Right renal cortex interstitium (tissue), 3 donors: Measurements from ENCODE around the gene CDCA7. TPM values are rescaled to one million over a fixed set of nuclear protein-coding genes. Genes with fewer than 3 reads are reported as not detected.
A peak's percentile ranks its signal among the peaks of the same experiment; 100 is the strongest.
"Not testable (repeated sequence)": the region's sequence is repeated elsewhere in the genome, so short reads cannot be mapped to it uniquely, and the experiment has no call there.

Source experiments
- DNase-seq, 3 donors: peaks; one replicate each; pipeline ENCODE4 v3.0.0-alpha.2; 2013; ENCODE audit warnings: low read depth in 3 of 3, low spot score in 2 of 3
- polyA plus RNA-seq, 3 donors: library from polyadenylated mRNA; unstranded; fragments of 120-200 nt; gene quantifications; one replicate each; pipeline ENCODE4 v1.2.1, GENCODE V29; 2013; ENCODE audit not compliant: insufficient read length in 3 of 3

Gene CDCA7
- polyA plus RNA-seq, 3 donors = 34.9 to 38.4 (median 36.2) TPM

GRCh38 chr2:173401716-173402326 is 47.1 kb downstream of the CDCA7 start:
- DNase-seq = no peak

- DNase-seq = peak; percentile 70 to 82 (median 74)
Observed at GRCh38 chr2:173402405-173402974, 47.8 kb downstream of the CDCA7 start.

GRCh38 chr2:173404841-173405750 is 50.4 kb downstream of the CDCA7 start:
- no peak for DNase-seq

DNA sequence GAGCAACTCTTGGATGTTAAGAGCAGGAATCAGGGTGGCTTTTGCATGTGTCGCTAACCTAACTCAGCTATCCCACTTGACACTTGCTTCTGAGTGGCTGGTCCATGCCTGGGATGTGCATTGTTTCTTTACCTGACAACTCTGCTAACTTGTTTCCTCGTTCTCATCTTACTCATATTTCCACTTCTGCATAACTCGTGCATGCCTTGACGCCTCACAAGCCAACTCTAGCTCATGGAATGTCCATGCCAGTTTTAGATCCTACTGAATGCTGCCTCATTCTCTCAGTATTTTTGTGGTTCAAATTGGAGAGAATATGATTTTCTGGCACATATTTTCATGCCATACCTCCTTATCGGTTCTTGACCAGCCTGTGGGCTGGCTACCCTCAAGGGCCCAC is 52.5 kb downstream of the CDCA7 start:
- DNase-seq = no peak

DNA sequence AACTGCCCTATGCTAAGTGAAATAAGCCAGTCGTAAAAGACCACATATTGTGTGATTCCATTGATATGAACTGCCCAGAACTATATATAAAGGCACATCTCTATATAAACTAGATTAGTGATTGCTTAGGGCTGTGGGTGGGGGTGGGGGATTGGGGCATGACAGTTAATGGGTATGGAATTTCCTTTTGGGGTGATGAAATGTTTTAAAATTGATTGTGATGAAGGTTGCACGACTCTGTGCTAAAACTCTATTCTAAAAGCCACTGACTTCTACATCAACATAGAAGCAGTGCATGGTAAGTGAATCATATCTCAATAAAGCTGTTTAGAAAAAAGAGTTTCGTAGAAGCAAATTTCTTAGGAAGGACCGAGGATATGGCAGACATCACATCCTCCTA is 53.0 kb downstream of the CDCA7 start:
- no peak for DNase-seq

- no peak for DNase-seq
Observed at GRCh38 chr2:173410579-173410978, 55.9 kb downstream of the CDCA7 start.

DNA sequence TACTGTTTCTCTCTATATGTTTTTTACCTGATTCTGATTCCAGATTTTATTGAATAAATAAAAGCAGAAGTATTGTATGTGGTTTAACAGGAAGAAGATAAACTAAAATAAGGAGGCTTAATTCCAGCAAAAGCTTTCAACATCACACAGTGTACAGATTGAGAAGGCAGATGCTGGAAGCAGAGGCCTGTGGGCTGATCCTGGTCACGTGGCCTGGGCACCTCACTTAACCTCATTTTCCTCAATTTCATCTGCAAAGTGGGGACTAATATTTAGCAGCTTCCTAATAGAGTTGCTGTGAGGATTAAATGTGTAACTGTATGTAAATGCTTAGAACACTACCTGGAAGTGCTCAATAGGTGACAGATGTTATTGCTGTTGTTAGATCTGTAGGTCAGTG is 58.0 kb downstream of the CDCA7 start:
- no peak for DNase-seq

DNA sequence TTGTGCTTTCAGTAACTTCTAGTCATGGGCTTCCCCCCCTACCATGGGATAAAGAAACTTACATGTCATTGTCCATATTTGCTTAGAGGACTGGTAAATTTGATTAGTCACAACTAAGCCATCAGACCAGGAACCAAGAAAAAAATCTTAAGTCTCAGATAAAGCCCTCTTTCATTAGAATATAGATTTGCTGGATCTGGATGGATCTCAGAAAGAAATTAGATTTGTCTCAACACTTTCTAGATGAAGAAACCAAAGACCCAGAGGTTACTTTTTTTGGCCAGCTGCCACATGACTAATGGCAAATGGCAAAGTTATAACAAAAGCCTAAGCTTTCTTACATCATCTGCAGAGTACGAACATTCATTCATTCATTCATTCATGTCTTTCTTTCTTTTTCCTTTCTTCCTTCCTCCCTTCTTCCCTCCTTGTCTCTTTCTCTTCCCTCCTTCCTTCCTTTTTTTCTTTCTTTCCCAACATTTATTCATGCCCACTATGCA is 60.2 kb downstream of the CDCA7 start:
- DNase-seq = no peak

DNA sequence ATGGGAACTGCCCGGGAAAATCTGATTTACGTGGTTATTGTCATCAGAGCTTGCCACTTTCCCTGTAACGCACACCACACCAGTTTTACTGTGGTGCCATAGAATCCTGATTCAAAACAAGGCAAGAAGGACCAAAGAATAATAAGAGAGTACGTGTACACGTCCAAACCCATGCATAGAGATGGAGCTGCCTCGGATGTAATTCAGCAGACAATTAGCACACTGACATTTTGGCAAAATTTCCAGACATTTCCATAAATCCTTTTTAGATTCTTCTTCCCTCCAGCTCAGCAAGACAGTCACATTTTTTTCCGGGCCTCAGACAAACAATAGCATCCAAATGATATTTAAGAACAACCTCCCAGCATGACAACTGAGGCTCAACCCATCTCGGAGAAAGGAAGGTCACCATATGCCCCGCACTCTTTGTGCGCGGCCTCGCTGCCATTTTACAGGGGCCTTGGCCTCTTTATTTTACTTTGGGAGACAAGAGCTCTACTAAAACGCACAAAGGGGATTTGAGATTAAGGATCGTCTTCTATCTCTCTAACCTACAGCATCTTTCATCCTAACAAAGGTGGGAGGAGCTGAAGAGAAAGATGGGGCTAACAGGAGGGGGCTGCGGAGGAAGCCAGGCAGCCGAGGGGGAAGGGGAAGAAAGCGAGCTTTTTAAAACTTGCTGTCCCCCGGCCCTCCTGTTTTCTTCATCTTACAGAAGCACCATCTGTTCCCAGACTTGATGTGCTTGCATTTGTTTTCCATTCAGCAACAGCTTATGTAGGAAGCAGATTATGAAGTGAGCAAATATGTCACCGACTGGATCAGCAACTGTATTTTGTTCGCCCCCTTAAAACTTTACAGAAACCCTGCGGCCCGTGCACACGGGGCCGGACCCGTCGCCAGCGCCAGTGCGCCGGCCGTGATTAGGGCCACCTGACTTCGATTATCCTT is 61.0 kb downstream of the CDCA7 start:
- no peak for DNase-seq

GRCh38 chr2:173416415-173417152 is 61.9 kb downstream of the CDCA7 start:
- DNase-seq = not testable (repeated sequence)

DNA sequence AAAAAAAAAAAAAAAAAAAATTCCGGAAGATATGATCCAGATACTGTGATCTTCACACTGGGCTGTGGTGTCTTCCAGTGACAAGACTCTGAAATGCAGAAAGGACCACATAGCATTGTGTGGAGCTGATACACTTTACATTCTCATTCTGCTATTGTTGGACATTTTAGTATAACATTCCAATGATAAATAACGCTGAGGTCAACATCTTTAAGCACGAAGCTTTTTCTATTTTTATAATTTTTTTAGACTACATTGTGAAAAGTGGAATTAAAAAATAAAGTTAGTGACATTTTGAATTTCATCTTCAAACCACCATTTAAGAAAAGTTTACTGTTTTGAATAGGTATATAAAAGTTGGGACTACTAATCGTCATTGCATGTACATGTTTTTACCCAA is 62.7 kb downstream of the CDCA7 start:
- no peak for DNase-seq

DNA sequence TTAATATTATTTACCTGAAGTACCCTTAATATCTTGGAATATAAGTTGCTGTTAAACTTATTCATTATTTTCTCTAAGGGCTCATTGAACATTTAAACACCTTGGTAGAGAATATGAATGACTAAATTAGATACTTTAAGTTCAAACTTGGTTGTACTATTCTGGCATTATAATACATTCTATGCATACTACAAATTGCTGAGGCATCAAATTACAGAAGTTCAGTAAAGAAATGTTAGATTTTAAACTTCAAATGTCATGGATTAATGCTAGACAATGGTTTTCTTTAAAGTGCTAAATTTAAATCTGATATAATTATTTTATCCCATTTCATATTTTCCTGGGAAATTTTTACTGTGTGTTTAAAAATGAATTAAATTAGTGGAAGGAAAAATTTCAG is 63.1 kb downstream of the CDCA7 start:
- DNase-seq = no peak
